Endothelial cell (in vitro differentiated cells): ENCODE measurements around the gene IFT88. TPM values are rescaled to one million over a fixed set of nuclear protein-coding genes. Genes with fewer than 3 reads are reported as not detected.

Experiments used
- DNase-seq: peaks from one replicate; pipeline ENCODE4 v3.0.0; 2021; ENCODE audit warnings: low spot score
- H3K27ac Mint-ChIP-seq: one replicate; pipeline ENCODE4 v1.8.0; 2021; ENCODE audit warnings: mixed read lengths, inconsistent platforms; ENCODE audit not compliant: unreplicated experiment
- H3K27me3 Mint-ChIP-seq: one replicate; pipeline ENCODE4 v1.8.0; 2021; ENCODE audit warnings: mild to moderate bottlenecking, moderate library complexity, mixed read lengths, inconsistent platforms; ENCODE audit not compliant: unreplicated experiment
- H3K36me3 Mint-ChIP-seq: one replicate; pipeline ENCODE4 v1.8.0; 2021; ENCODE audit warnings: mild to moderate bottlenecking, low read depth, mixed read lengths, inconsistent platforms; ENCODE audit not compliant: unreplicated experiment
- H3K4me1 Mint-ChIP-seq: one replicate; pipeline ENCODE4 v1.8.0; 2021; ENCODE audit warnings: mild to moderate bottlenecking, mixed read lengths, inconsistent platforms; ENCODE audit not compliant: unreplicated experiment
- H3K4me3 Mint-ChIP-seq: one replicate; pipeline ENCODE4 v1.8.0; 2021; ENCODE audit warnings: mild to moderate bottlenecking, mixed read lengths, inconsistent platforms; ENCODE audit not compliant: unreplicated experiment
- H3K9me3 Mint-ChIP-seq: one replicate; pipeline ENCODE4 v1.8.0; 2021; ENCODE audit warnings: mixed read lengths, inconsistent platforms; ENCODE audit not compliant: unreplicated experiment
- CTCF ChIP-seq: fragments of 200-600 bp; sonication (generic); IDR thresholded peaks from one replicate; pipeline ENCODE4 v1.5.0; 2021; ENCODE audit warnings: antibody characterized with exemption; ENCODE audit not compliant: unreplicated experiment
- total RNA-seq: library from RNA; stranded (reverse); fragmentation: NEBNext Ultra II Directional; extraction: Animal tissue kit (Norgen Biotek cat#: 25700); gene quantifications from one replicate; pipeline ENCODE4 v1.2.1, GENCODE V29; 2021; ENCODE audit not compliant: unreplicated experiment

IFT88 gene
- total RNA-seq, 1 donor from 2014 or later = 7.8 TPM

- DNase-seq = no peak
- no peak for TF ChIP-seq CTCF
- H3K4me1 Mint-ChIP-seq = no peaks in the 10 kb centered on the region
- H3K9me3 Mint-ChIP-seq = no peaks in the 10 kb centered on the region
- no peaks in the 10 kb centered on the region for H3K27me3 Mint-ChIP-seq
- peaks cover 8% of the 10 kb centered on the region for H3K36me3 Mint-ChIP-seq
- H3K27ac Mint-ChIP-seq = no peak overlapping the region
- no peak overlapping the region for H3K4me3 Mint-ChIP-seq
Measured at GRCh38 chr13:20738616-20739015, 171.7 kb downstream of the IFT88 start.

- Mint-ChIP-seq H3K27ac (no peak overlapping the region), H3K9me3 (no peaks in the 10 kb centered on the region), H3K4me3 (no peak overlapping the region), H3K36me3 (peaks cover 8% of the 10 kb centered on the region), H3K27me3 (no peaks in the 10 kb centered on the region), H3K4me1 (no peaks in the 10 kb centered on the region)
- DNase-seq = no peak
- no peak for TF ChIP-seq CTCF
Measured at GRCh38 chr13:20740021-20740420, 173.1 kb downstream of the IFT88 start.

Other genes with a start within 250 kb of the IFT88 start
- gene CRYL1, start 41.3 kb upstream of the IFT88 start, total RNA-seq = 4.8 TPM
- 2.1 TPM for gene IL17D, start 136.5 kb downstream of the IFT88 start, total RNA-seq
- 9.6 TPM for gene EEF1AKMT1, start 206.8 kb downstream of the IFT88 start, total RNA-seq